Esophagus muscularis mucosa (tissue), 4 donors: ENCODE data around the gene KMT2E. TPM values are rescaled to one million over a fixed set of nuclear protein-coding genes. Genes with fewer than 3 reads are reported as not detected.

ENCODE experiments used
- DNase-seq: peaks from one replicate; pipeline ENCODE4 v3.0.0-alpha.2; 2017; ENCODE audit errors: extremely low spot score
- H3K27ac ChIP-seq, 4 donors: fragments of 200-600 bp; sonication (generic); replicated peaks in 1 of 4; 1 replicate in 3 of 4; 2 replicates in 1 of 4; pipeline ENCODE4 v1.5.1; 2016 to 2019; ENCODE audit warnings: mild to moderate bottlenecking in 1 of 4
- H3K27me3 ChIP-seq, 4 donors: fragments of 200-600 bp; sonication (generic); one replicate each; pipeline versions ENCODE4 v1.5.1 to v1.6.0; 2016 to 2019
- H3K36me3 ChIP-seq, 4 donors: fragments of 200-600 bp; sonication (generic); one replicate each; pipeline ENCODE4 v1.5.1; 2016 to 2019
- H3K4me1 ChIP-seq, 4 donors: fragments of 200-600 bp; sonication (generic); one replicate each; pipeline ENCODE4 v1.5.1; 2016 to 2019
- H3K4me3 ChIP-seq, 4 donors: fragments of 200-600 bp; sonication (generic); 1 replicate in 2 of 4; 2 replicates in 2 of 4; pipeline ENCODE4 v1.5.1; 2016 to 2019; ENCODE audit warnings: mild to moderate bottlenecking in 4 of 4, moderate library complexity in 1 of 4
- H3K9me3 ChIP-seq, 4 donors: fragments of 200-600 bp; sonication (generic); 1 replicate in 3 of 4; 2 replicates in 1 of 4; pipeline ENCODE4 v1.5.1; 2016 to 2019
- EP300 ChIP-seq: sonication (generic); formaldehyde crosslinking; IDR thresholded peaks from one replicate; pipeline ENCODE4 v1.6.1; 2017; ENCODE audit warnings: antibody characterized with exemption
- POLR2A ChIP-seq: fragments of 450-650 bp; IDR thresholded peaks from one replicate; pipeline ENCODE4 v1.6.1; 2017; ENCODE audit warnings: antibody characterized with exemption, moderate library complexity, mild to moderate bottlenecking, low read depth
- POLR2AphosphoS5 ChIP-seq, 2 donors: sonication (generic); formaldehyde crosslinking; IDR thresholded peaks; one replicate each; pipeline ENCODE4 v1.6.1; 2017; ENCODE audit warnings: antibody characterized with exemption in 2 of 2
- WGBS: methylation state at CpG from one replicate; pipeline ENCODE4 v1.1.5; 2018; 5-methylcytosine and 5-hydroxymethylcytosine counted together
- intact Hi-C: fragments of 100-400 bp; cut with DNase I; formaldehyde crosslinking; loops from one replicate; pipeline ENCODE4 v1.15.1; 2023
- total RNA-seq, 4 donors: library from RNA; depleted of rRNA; stranded (reverse); fragments of >200 nt; gene quantifications; one replicate each; pipeline versions ENCODE4 v1.1.0 to v1.2.1, GENCODE V29; 2016
- TF ChIP-seq, protein P1 (sequence below), 3 experiments: fragments of 200-600 bp in 2 of 3; fragments of 450-650 bp in 1 of 3; sonication (generic) in 2 of 3; IDR thresholded peaks; one replicate each; pipeline ENCODE4 v1.5.1; 2017 to 2019; ENCODE audit warnings: antibody characterized with exemption in 3 of 3, mild to moderate bottlenecking in 2 of 3, moderate library complexity in 1 of 3

Gene KMT2E
- total RNA-seq, 4 donors from 2014 or later = 77.0 to 109 (median 94.0) TPM

DNA sequence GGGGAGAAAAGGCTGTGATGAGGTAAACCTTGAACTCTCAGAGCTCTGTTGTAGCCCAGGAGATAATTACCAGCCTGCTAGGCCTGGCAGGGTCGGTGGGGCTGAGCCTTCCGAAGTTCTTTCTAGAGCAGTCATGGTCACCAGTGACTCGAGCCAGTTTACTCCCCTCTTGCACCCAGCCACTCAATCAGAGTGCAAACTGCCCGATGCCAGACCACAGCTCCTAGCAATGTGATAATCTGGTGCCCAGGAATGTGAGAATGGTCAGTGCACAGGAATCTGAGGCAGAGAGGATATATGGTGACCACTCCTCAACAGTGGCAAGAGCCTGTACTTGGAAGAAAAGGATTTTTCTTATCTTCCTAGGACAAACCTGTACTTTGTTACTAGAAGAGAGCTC is 46.4 kb upstream of the KMT2E start:
- Histone ChIP-seq H3K27ac (peak overlapping the region; percentile 25 to 54 (median 37)), H3K4me3 (no peak overlapping the region), H3K27me3 (no peaks in the 10 kb centered on the region), H3K4me1 (peaks cover 28 to 81% (median 76%) of the 10 kb centered on the region in 4 donors), H3K36me3 (no peaks in the 10 kb centered on the region), H3K9me3 (no peaks in the 10 kb centered on the region)
- DNase-seq = no peak
- 95% methylated on average over 2 of the region's 4 CpGs for WGBS
- TF ChIP-seq, protein P1, sequence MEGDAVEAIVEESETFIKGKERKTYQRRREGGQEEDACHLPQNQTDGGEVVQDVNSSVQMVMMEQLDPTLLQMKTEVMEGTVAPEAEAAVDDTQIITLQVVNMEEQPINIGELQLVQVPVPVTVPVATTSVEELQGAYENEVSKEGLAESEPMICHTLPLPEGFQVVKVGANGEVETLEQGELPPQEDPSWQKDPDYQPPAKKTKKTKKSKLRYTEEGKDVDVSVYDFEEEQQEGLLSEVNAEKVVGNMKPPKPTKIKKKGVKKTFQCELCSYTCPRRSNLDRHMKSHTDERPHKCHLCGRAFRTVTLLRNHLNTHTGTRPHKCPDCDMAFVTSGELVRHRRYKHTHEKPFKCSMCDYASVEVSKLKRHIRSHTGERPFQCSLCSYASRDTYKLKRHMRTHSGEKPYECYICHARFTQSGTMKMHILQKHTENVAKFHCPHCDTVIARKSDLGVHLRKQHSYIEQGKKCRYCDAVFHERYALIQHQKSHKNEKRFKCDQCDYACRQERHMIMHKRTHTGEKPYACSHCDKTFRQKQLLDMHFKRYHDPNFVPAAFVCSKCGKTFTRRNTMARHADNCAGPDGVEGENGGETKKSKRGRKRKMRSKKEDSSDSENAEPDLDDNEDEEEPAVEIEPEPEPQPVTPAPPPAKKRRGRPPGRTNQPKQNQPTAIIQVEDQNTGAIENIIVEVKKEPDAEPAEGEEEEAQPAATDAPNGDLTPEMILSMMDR (IDR thresholded peaks at IDR 0.05) = no peak
- TF ChIP-seq EP300 (no peak), POLR2AphosphoS5 (IDR thresholded peaks at IDR 0.05) (no peak), POLR2A (no peak)
- intact Hi-C loops = no loop called here

DNA sequence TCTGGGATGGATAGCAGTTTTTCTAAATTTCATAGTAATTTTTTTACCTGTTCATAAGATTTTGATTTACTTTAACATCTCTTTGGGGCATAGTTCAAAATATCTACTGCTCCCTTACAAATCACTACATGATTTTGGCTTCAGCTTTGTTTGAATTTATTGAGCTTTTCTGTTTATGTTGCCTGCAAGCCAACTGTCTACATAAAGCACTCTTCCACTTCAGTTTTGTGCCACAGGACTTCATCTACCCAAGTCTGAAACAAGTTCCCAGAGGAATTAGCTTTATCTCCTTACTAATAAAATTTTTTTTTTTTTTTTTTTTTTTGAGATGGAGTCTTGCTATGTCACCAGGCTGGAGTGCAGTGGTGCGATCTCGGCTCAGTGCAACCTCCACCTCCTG is 45.4 kb upstream of the KMT2E start:
- no peak for DNase-seq
- WGBS = 70% methylated on average over 2 of the region's 2 CpGs
- H3K4me3 ChIP-seq = no peak overlapping the region
- H3K27me3 ChIP-seq = no peaks in the 10 kb centered on the region
- no peaks in the 10 kb centered on the region for H3K36me3 ChIP-seq
- peaks cover 35 to 79% (median 73%) of the 10 kb centered on the region in 4 donors for H3K4me1 ChIP-seq
- peak overlapping the region; percentile 25 to 54 (median 37) for H3K27ac ChIP-seq
- intact Hi-C loops = no loop called here
- no peak for TF ChIP-seq EP300
- TF ChIP-seq POLR2AphosphoS5 (IDR thresholded peaks at IDR 0.05) = no peak
- TF ChIP-seq POLR2A = no peak
- TF ChIP-seq, protein P1 (IDR thresholded peaks at IDR 0.05) = no peak
- no peaks in the 10 kb centered on the region for H3K9me3 ChIP-seq

DNA sequence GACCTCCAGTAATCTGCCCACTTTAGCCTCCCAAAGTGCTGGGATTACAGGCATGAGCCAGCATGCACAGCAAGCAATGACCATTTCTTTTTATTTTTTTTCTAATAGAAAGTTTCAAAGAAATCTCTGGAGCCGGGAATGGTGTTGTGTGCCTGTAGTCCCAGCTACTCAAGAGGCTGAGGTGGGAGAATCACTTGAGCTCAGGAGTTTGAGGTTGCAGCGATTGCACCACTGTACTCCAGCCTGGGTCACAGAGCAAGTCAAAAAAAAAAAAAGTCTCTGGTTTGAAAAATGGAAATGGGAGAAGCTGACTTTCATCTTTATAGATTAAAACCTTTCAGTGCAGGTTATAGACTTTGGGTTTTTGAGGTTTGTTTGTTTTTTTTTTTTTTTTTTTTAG is 44.8 kb upstream of the KMT2E start:
- TF ChIP-seq POLR2A (no peak), EP300 (no peak), POLR2AphosphoS5 (IDR thresholded peaks at IDR 0.05) (no peak)
- TF ChIP-seq, protein P1 (IDR thresholded peaks at IDR 0.05) = no peak
- no peaks in the 10 kb centered on the region for H3K36me3 ChIP-seq
- no peaks in the 10 kb centered on the region for H3K9me3 ChIP-seq
- DNase-seq = no peak
- intact Hi-C loops = no loop called here
- WGBS = 86% methylated on average over 2 of the region's 2 CpGs
- peaks cover 32 to 79% (median 73%) of the 10 kb centered on the region in 4 donors for H3K4me1 ChIP-seq
- H3K27me3 ChIP-seq = no peaks in the 10 kb centered on the region
- H3K27ac ChIP-seq = peak overlapping the region in 1 of 4 donors; percentile 25
- no peak overlapping the region for H3K4me3 ChIP-seq

DNA sequence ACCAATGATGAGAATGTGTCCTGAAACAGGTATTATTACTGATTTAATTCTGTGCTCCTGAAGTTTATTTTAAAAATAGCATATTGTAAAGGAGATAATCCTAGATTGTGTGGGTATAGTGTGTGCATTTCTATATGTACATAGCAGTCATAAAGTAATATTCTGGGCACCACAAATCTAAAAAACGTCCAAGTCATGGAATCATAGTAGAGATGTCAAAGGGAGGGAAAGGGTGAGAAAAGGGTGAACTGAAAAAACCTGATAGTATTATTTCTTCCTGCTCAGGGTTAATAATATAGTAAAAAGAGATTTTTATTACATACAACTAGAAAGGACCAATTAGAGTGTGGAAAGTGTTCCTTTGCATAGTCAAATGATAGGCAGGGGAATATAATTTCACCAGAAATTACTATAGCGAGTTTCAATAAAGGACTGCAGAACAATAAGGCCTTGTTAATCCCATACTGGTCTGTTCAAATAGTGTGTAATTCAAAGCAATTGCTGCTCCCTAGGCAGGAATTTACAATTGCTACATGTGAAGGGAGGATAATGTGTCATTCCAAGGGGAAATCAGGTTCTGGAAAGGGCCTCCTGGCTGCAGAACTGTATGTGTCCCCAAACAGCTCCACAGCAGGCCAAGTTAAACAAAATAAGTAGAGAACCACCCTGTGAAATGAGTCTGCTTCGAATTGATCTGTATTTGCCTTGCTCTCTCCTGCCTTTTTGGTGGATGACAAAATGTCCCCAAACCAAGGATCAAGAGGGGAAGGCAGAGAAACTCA is 42.5 kb upstream of the KMT2E start:
- intact Hi-C loops = no loop called here
- Histone ChIP-seq H3K27ac (peak overlapping the region; percentile 50 to 61 (median 52)), H3K9me3 (no peaks in the 10 kb centered on the region), H3K4me3 (no peak overlapping the region), H3K36me3 (no peaks in the 10 kb centered on the region), H3K4me1 (peaks cover 36 to 88% (median 78%) of the 10 kb centered on the region in 4 donors), H3K27me3 (no peaks in the 10 kb centered on the region)
- TF ChIP-seq, protein P1 (IDR thresholded peaks at IDR 0.05) = no peak
- TF ChIP-seq POLR2AphosphoS5 (IDR thresholded peaks at IDR 0.05) = peak in 1 of 2 donors; percentile 26
- DNase-seq = no peak
- WGBS = 54% methylated on average over 3 of the region's 3 CpGs
